HPDE6-E6E7 (cell line): Measurements from ENCODE around the gene IFI6.
"Not testable (repeated sequence)": the region's sequence is repeated elsewhere in the genome, so short reads cannot be mapped to it uniquely, and the experiment has no call there.

Source experiments
- DNase-seq: peaks from one replicate; pipeline ENCODE4 v3.0.0; 2011; ENCODE audit warnings: missing footprints; ENCODE audit errors: extremely low spot score

The IFI6 gene

DNA sequence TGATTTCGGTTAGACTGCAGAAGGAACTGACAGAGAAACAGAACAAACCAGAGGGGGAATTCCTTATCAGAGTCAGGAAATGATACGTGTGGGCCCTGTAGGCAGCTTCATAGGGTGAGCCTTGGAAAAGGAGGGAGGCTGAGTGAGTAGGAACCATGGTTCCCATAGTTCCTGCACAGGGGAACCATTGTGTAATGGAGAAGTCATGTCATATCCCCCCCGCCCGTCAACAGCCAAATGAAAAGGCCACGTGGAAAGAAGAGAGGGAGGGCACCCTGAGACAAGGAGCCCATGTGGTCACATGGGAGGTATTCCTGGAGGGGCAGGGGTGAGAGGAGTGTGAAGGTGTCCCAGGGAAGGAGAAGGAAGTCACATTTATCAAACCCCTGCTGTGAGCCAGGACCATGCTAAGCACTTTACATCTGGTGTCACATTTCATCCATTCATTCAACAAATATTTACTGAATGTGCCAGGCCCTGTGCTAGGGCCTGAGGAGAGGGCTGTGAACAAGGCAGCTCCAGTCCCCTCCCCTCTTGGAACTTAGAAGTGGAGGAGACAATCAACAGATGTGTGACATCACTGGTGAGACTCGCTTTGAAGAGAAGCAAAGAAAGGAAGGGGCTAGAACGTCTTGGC lies 21.3 kb downstream of the IFI6 start:
- DNase-seq, result no peak

DNA sequence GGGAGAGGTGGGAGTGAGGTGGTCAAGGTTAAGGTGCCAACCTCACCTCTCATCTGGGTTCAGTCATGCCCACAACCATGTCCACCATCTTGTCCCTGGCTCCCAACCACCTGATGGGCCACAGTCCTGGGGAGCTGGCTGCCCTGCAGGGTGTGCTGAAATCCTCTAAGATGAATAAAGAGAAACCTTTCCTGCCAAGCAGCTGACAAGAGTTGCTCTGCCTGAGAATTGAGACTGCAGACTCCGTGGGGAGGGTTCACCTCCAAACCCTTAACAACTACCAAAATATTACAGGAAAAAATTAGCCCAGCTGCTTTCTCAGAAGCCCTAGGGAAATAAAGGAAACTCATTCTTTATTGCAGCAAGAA lies 21.8 kb downstream of the IFI6 start:
- DNase-seq, result no peak

DNA sequence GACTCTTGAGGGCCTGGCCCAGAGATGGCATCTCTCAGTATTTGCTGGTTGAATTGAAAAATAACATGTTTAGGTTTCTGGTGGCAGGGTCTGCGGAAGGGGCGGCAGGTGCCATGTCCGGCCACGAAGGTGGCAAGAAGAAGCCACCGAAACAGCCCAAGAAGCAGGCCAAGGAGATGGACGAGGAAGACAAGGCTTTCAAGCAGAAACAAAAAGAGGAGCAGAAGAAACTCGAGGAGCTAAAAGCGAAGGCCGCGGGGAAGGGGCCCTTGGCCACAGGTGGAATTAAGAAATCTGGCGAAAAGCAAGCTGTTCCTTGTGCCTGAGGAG lies 22.7 kb downstream of the IFI6 start:
- no peak for DNase-seq

DNA sequence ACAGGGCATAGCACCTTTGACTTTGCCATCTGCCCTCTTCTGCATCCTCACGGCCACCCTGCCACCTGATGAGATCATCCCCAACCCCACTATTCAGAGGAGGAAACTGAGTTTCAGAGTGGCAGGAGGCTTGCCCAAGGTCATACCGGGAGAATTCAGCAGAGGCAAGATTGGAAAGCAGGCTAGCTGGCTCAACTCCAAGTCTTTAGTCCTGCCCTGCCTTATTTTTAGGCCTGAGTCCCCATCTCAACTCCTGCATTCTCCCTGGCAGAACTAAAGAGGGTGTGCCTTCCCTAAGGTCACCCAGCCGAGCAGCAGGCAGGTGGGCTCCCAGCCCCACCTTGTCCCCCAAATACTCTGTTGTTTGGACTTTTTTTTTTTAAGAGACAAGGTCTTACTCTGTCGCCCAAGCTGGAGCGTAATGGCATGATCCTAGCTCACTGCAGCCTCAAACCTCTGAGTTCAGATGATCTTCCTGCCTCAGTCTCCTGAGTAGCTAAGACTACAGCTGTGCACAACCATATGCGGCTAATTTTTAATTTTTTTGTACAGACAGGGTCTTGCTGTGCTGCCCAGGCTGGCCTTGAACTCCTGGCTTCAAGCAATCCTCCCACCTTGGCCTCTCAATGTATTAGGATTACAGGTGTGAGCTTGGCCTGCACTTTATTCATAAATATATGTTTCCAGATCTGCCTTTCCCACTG lies 23.2 kb downstream of the IFI6 start:
- DNase-seq, result no peak

DNA sequence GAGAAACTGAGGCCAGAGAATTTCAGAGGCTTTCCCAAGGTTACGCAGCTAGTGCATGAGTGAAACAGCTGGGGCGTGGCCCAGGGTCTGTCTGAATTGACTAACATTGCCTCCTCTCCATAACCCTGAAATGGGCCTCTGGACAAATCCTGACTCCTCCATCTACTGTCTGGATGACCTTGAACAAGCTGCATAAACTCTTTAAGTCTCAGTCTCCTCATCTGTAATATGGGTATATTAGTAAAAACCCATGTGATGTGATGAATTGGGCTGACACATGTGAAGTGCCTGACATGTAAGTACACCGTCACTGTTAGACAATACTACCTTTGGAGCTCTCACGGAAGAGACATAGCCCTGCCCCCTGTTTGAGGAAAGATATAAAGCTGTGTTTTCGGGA lies 24.7 kb downstream of the IFI6 start:
- DNase-seq, result no peak

DNA sequence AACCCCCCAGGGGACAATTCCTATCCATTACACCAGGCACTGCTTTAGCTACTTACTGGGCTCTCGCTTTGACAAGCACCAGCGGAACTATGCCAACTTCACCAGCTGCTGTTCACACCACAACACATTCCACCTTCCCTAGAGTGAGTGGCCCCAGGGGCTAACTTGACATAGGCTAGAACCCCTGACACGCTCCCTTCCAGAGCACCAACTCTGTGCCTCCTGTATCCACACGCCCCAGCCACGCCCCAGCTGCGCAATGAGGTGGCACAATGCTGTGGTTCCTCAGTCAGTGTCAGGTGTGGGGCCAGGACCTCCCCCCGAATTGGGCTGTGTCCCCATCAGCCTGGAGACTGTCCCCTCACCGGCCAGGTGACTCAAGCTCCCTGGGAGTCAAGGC lies 25.3 kb downstream of the IFI6 start:
- no peak for DNase-seq

DNA sequence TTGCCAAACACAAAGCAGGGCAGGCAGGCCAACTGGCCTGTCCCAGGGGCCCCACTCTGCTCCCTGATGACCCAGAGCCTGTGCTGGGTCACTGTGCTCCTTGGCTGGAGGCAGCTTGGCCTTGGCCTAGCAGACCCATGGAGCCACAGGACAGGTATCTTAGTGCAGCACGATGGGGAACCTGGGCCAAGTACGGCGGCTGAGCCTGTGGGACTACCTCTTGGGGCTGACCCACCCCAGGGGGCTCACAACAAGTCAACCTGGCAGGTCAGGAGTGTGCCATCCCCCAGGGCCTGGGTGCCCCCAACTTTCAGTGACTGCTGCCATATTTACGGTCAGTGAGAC lies 26.9 kb downstream of the IFI6 start:
- no peak for DNase-seq

DNA sequence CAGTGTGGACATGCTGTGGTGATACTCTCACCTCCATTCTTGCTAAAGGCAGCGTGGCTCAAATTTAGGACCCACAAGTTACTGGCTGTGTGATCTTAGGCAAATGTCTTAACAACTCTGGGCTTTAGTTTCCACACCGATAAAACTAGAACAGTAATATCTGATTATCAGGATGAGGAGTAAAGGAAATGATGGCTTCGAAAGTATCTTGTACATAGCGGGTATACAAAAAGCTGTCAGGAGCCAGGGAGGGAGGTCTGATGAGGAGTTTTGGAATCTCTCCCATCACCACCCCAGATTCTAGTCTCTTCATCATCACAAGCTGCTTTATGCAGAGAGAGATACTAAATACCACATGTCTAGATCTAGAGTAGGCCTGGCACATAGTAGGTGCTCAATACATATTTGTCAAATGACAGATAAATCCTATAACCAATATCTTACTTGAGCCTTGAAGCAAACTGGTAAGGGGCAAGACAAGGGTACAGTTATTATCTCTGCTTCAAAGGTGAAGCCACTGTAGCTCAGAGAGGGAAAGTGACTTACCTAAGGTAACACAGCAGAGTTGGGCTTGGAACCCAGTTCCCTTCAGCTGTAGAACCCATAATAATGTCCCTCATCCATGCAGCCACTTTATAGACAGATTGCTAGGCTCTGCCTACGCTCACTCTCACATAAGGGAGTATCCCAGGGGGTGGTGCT lies 27.5 kb downstream of the IFI6 start:
- no peak for DNase-seq

DNA sequence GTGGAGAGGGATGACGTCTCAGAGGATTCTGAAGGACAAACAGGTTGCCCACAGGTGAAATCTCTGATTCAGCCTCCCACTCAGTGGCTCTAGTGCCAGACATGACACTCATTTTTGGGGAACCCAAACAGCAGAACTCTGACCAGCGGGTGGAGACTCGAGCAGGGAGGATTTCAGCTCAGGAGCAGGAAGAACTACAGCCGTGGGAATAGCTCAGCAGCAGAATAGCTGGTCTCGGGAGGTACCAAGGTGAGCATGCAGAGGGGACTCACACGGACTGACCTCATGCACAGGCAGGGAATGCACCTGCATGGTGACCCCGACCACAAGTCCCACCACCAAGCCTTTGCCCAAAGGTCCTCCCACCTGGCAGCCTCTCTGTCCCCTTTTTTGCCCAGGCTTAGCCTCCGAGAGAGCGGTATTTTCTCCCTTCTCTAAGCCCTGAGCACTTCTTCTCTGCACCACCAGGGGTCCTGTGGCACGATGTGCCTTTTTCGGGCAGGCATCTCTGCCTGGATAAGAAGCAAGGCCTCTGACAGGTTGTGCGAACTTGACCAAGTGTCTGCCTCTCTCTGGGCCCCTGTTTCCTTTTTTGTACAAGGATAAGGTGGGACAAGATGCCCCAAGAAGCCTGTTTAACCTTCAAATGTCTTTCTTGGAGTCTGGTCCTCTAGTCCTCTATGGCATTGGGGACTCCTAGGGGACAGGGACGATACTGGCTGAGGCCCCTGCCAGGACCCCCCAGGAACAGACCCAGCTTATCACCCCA lies 28.2 kb downstream of the IFI6 start:
- no peak for DNase-seq

DNA sequence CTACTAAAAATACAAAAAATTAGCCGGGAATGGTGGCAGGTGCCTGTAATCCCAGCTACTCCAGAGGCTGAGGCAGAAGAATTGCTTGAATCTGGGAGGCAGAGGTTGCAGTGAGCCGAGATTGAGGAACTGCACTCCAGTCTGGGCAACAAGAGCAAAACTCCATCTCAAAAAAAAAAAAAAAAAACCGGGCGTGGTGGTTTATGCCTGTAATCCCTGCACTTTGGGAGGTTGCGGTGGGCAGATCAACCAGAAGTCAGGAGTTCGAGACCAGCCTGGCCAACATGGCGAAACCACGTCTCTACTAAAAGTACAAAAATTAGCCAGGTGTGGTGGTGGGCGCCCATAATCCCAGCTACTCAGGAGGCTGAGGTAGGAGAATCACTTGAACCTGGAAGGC lies 31.5 kb downstream of the IFI6 start:
- not testable (repeated sequence) for DNase-seq

DNA sequence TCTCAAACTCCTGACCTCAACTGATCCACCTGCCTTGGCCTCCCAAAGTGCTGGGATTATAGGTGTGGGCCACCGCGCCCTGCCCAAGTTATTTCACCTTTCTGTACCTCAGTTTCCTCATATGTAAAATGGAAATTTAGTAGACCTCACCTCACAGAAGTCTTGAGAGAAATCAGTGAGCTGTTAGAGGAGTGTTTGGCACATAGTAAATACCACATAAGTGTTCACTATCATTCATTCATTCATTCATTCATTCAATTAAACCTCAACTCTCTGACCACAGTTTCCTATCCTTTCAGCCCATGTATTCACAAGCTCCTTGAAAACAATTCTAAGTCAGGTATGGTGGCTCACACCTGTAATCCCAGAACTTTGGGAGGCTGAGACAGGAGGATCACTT lies 33.2 kb downstream of the IFI6 start:
- no peak for DNase-seq

DNA sequence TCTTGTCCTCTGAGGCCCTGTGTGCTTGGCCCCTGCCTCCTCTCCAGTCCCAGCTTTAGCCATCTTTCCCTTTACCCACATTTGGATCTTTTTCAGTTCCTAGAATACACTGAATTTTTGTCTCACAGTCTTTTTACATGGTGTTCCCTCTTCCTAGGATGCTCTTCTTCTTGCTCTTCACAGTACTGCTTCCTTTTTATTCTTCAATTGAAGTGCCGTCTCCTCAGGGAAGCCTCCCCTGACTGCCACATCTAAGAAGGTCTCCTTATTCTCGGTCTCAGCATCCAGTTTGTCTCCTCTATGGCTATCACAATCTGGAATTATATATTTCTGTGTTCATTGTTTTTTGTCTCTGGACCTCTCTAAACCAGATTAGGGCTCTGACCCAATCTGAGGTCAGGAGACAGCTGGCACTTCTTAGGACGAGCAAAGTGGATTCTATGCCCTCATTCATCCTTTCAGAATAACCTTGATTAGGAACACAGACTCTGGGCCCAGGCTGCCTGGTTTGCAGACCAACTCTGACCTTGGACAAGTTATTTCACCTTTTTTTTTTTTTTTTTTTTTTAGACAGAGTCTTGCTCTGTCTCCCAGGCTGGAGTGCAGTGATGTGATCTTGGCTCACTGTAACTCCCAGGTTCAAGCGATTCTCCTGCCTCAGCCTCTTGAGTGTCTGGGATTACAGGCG lies 33.8 kb downstream of the IFI6 start:
- DNase-seq, result no peak

DNA sequence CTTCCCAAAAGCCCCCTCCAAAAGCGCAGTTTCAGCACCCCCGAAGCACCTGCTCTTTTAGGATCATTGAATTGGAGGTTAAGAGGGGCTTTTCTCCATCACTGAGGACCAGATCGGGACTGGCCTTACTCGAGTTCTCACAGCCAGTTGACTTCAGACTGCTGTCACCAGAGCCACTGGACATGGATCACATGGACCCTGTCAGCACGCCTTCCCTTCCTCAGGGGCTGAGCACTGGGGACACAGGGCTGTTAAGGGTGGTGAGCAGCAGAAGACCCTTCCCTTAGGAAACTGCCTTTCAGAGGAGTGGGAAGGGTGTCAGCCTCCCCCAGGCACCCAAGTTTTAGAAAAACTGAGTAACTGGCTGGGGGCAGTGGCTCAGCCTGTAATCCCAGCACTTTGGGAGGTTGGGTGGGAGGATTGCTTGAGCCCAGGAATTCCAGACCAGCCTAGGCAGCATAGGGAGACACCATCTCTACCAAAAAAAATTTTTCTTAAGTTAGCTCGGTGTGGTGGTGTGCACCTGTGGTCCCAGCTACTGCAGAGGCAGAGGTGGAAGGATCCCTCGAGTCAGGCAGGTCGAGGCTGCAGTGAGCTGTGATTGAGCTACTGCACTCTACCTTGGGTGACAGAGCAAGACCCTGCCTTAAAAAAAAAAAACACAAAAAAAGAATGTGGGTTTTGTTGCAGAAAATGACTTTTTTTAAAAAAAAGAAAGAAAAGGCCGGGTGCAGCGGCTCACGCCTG lies 36.4 kb downstream of the IFI6 start:
- DNase-seq, result no peak

DNA sequence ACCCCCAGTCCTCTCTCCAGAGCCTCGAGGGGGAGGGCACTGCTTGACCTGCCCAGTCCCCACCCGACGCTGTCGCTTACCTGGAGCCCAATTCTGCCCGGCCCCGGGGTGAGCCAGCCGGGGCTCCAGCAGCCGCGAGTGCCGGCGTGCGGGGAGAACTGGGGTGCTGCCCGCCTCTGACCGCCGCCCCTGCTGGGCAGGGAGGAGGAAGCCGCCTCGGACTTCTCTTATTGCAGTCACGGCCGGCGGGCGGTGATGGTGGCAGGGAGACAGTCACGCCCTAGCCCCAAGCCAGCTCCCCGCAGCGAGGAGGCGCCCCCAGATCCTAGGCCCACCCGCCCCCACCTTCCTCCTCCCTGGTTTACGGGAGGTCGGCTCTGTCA lies 37.0 kb downstream of the IFI6 start, which contains the start of gene FGR:
Gene FGR (minus strand): TSS at position 201 of the 383 bp plus-strand sequence. CDS start 11,269 bp downstream, outside the sequence.
- no peak for DNase-seq

DNA sequence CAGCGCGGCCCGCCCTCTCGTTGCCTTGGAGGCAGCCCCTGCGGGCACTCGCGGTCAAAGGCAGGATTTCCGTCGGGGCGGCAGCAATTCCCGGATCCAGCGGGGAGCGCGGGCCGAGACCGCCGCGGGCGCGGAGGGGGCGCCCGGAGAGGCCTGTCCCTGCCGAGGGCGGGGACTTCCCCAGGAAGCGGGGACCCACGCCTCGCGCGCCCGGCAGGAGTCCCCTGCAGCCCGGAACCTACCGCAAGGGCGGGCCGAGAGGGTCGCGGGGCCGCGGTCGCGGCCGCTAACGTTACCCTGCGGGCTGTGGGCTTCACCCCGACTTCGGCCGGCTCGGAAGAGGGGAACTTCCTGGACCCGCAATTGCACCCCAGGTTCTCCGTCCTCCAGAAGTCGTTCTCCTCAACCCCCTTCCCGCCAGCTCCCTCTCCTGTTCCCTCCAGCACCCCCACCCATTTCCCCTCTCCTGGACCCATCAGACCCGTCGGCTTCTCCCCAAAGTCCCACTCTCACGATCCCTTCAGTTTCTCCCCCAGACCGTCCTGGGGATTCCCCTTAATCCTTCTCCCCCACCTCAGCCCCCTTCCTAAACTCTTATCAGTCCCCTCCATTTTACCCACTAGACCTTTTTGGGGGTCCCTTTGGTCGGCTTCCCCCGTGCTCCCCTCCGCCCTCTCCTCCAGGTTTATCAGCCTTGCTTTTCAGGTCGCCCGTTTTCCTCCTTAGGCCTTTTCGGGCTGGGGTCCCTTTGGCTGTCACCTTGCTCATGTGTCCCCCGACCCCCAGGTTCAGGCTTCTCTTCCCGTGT lies 37.6 kb downstream of the IFI6 start:
- DNase-seq, result no peak

DNA sequence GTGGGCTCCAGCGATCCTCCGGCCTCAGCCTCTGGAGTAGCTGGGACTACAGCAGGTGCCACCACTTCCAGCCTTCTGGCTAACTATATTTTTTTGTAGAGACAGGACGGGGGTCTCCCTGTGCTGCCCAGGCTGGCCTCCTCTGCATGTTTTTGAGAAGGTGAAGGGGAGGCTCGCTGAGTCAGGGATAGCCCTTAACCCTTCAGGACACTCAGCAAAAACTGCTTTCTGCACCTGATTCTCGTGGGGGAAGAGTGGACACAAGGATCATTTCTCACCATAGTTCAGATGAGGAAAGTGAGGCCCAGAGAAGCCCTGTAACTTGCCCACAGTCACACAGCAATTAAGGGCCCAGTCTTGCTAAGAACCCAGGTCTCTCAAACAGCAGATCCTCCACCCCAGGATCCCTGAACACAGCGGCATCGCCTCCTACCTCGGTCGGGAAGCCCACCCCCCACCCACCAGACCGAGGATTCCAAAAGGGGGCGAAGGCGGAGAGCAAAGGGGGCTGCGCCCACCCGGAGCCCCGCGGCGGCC lies 38.3 kb downstream of the IFI6 start:
- DNase-seq, result no peak

DNA sequence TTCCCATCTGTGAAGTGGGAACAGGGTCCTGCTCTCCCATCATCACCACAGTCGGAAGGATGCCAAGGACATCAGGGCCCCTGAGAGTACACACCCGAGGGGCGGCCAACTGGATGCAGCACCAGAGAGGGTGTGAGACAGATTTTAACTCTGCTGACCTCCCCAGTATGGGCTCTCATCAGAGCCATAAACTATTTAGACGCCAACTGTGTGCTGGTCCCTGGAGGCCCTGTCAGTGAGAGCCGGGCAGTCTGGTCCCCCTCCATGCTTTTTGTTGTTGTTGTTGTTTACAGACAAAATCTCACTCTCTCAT lies 38.7 kb downstream of the IFI6 start:
- DNase-seq, result no peak

DNA sequence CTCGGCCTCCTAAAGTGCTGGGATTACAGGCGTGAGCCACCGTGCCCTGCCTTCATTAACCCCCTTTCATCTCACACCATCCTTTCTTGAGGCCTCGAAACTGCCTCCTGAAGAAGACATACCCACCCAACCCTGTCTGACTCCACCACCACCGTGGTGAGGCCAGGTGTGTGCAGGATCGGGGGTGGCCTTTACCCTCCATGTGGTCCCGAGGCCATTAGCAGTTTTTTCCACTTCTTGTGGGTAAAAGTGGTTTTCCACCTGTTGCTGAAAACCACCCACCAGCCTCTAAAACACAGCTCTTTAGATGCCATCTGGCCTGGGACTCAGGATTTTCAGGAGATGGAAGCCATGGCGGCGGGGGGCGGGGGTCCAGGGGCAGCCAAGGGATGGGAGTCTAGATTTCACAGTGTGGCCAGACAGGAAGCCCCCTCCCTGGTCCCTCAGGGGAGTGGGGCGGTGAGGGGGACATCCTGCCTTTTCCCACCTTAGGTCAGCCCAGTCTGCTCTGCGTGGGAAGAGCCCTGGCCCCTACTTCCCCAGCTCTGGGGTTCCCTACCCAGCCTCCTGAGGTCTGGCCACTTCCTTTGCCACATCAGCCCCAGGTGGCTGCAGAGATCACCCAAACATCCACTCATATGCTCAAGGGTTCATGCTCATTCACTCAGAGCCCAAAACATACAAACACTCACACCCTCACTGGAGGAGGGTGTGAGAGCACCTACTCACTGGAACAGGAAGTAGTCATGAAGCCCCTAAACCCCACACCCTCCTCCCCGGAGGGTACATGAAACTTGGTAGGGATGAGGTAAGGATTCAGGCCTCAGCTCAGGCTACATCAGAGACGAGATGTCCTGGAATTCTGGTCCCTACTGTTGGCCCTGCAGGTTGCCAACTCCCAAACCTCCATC lies 39.4 kb downstream of the IFI6 start:
- no peak for DNase-seq

DNA sequence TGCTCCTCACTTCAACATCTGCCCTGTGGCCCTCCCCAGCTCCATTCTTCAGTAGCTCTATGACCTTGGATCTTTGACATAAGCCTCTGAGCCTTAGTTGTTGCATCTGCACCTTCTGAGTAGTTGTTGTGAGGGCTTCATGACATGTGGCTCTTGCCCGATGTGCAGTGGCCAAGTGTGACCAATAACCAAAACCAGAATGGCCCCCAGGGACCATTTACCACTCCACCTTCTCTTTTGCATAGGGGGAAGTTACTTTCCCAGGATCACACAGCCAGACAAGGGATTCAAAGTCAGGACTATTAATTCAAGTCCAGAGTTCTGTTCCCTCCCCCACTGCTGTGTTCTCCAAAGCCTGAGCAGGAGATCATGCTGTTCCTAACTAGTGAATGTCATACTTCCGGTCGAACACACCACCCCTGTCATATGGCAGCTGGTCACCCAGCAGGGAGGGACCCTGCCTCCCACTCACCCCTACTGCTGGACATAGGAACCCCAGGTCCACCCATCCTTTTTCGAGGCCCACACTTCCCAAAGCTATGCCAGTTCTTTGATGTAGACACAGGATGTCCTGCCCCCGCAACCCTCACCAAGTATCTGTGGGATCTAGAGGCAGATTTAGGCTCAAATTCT lies 41.0 kb downstream of the IFI6 start:
- DNase-seq, result no peak
